ENCODE measurements around the gene CFAP77. TPM values are rescaled to one million over a fixed set of nuclear protein-coding genes. Genes with fewer than 3 reads are reported as not detected.

The CFAP77 gene
- total and polyA plus RNA-seq, 4 donors, result 4.9 to 12.8 (median 6.2) TPM

DNA sequence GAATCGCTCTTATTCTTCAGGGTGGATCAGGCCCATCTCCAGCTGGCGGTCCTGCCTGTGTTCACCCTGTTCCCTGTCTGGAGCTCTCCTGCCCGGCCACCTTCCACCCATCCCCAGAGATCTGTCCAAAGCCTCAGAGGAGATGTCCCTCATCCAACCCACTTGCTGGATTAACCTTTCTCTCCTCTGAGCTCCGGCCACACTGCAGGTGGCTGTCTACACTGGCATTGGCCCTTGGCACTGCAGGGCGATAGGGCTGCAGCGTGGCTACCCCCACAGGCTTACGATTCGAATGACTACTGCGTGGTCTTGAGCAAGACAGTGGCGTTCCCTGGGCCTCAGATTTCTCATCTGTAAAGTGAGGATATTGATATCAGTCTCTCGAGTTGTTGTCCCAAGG, 108.6 kb downstream of the CFAP77 start:
- H3K27me3 ChIP-seq (ENCODE audit: control insufficient read depth in 3 of 3, insufficient read depth in 3 of 3, low read length in 2 of 3), result peaks cover 3 to 23% (median 9%) of the 10 kb centered on the region in 3 donors
- ATAC-seq (ENCODE audit: insufficient read depth, low FRiP score) (no peak), DNase-seq (no peak)
- 77 to 82% methylated on average over 11 of the region's 11 CpGs for WGBS, 2 donors
- no peak overlapping the region for H3K9ac ChIP-seq (ENCODE audit: insufficient read depth in 1 of 2, low read length in 2 of 2)
- H3K4me1 ChIP-seq (ENCODE audit: control insufficient read depth in 5 of 5, insufficient read depth in 5 of 5, low read length in 5 of 5), result no peaks in the 10 kb centered on the region
- H3K27ac ChIP-seq (ENCODE audit: low read depth in 1 of 2, low read length in 1 of 2), result no peak overlapping the region
- H3K36me3 ChIP-seq (ENCODE audit: control insufficient read depth in 4 of 4, insufficient read depth in 4 of 4, low read length in 4 of 4), result no peaks in the 10 kb centered on the region
- H3K4me3 ChIP-seq, result no peak overlapping the region
- no peaks in the 10 kb centered on the region for H3K9me3 ChIP-seq (ENCODE audit: control insufficient read depth in 4 of 4, insufficient read depth in 3 of 4, low read length in 3 of 4)
- TF ChIP-seq, protein P1, sequence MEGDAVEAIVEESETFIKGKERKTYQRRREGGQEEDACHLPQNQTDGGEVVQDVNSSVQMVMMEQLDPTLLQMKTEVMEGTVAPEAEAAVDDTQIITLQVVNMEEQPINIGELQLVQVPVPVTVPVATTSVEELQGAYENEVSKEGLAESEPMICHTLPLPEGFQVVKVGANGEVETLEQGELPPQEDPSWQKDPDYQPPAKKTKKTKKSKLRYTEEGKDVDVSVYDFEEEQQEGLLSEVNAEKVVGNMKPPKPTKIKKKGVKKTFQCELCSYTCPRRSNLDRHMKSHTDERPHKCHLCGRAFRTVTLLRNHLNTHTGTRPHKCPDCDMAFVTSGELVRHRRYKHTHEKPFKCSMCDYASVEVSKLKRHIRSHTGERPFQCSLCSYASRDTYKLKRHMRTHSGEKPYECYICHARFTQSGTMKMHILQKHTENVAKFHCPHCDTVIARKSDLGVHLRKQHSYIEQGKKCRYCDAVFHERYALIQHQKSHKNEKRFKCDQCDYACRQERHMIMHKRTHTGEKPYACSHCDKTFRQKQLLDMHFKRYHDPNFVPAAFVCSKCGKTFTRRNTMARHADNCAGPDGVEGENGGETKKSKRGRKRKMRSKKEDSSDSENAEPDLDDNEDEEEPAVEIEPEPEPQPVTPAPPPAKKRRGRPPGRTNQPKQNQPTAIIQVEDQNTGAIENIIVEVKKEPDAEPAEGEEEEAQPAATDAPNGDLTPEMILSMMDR (IDR thresholded peaks at IDR 0.05; ENCODE audit: control extremely low read depth, extremely low read depth), result no peak

DNA sequence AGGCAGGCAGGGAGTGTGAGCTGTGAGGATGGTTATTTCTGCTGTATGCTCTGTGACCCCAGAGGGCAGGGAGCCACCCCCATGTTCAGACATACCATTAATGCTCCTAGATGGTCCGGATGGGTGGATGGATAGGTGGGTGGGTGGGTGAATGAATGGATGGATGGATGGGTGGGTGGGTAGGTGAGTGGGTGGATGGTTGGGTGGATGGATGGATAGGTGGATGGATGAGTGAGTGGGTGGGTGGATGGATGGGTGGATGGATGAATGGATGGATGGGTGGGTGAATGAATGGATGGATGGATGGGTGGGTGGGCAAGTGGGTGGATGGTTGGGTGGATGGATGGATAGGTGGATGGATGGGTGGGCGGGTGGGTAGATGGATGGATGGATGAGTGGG, 109.0 kb downstream of the CFAP77 start:
- Histone ChIP-seq H3K27me3 (ENCODE audit: control insufficient read depth in 3 of 3, insufficient read depth in 3 of 3, low read length in 2 of 3) (peaks cover 3 to 19% (median 7%) of the 10 kb centered on the region in 3 donors), H3K4me1 (ENCODE audit: control insufficient read depth in 5 of 5, insufficient read depth in 5 of 5, low read length in 5 of 5) (no peaks in the 10 kb centered on the region), H3K9me3 (ENCODE audit: control insufficient read depth in 4 of 4, insufficient read depth in 3 of 4, low read length in 3 of 4) (no peaks in the 10 kb centered on the region), H3K27ac (ENCODE audit: low read depth in 1 of 2, low read length in 1 of 2) (no peak overlapping the region), H3K36me3 (ENCODE audit: control insufficient read depth in 4 of 4, insufficient read depth in 4 of 4, low read length in 4 of 4) (no peaks in the 10 kb centered on the region), H3K9ac (ENCODE audit: insufficient read depth in 1 of 2, low read length in 2 of 2) (no peak overlapping the region), H3K4me3 (no peak overlapping the region)
- 68 to 83% methylated on average over 2 of the region's 2 CpGs for WGBS, 2 donors
- TF ChIP-seq, protein P1 (IDR thresholded peaks at IDR 0.05; ENCODE audit: control extremely low read depth, extremely low read depth), result no peak
- DNase-seq, result no peak
- no peak for ATAC-seq (ENCODE audit: insufficient read depth, low FRiP score)

DNA sequence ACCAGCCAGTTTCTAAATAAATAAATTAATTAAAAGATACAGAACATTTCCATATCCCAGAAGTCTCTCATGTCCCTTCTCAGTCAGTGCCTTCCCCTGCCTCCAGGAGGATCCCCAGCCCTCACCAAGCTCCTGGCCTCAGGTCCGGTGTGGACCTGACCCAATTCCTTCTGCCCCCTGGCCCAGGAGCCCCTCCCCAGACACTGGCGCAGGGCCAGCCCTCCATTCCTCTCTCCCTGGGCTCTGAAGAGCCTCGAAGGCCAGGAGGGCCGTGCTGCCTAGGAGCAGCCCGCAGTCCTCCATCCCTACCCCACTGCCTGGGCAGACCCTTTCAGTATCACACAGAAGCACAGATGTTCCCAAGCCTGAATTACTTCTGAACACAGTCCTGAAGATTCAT, 110.6 kb downstream of the CFAP77 start:
- 70 to 78% methylated on average over 5 of the region's 5 CpGs for WGBS, 2 donors
- no peak for DNase-seq
- no peaks in the 10 kb centered on the region for H3K9me3 ChIP-seq (ENCODE audit: control insufficient read depth in 4 of 4, insufficient read depth in 3 of 4, low read length in 3 of 4)
- H3K27ac ChIP-seq (ENCODE audit: low read depth in 1 of 2, low read length in 1 of 2), result no peak overlapping the region
- H3K4me3 ChIP-seq, result no peak overlapping the region
- H3K4me1 ChIP-seq (ENCODE audit: control insufficient read depth in 5 of 5, insufficient read depth in 5 of 5, low read length in 5 of 5), result no peaks in the 10 kb centered on the region
- no peak overlapping the region for H3K9ac ChIP-seq (ENCODE audit: insufficient read depth in 1 of 2, low read length in 2 of 2)
- TF ChIP-seq, protein P1 (IDR thresholded peaks at IDR 0.05; ENCODE audit: control extremely low read depth, extremely low read depth), result no peak
- H3K36me3 ChIP-seq (ENCODE audit: control insufficient read depth in 4 of 4, insufficient read depth in 4 of 4, low read length in 4 of 4), result no peaks in the 10 kb centered on the region
- H3K27me3 ChIP-seq (ENCODE audit: control insufficient read depth in 3 of 3, insufficient read depth in 3 of 3, low read length in 2 of 3), result peaks cover 3 to 17% (median 5%) of the 10 kb centered on the region in 3 donors
- no peak for ATAC-seq (ENCODE audit: insufficient read depth, low FRiP score)

Data from lung (tissue), 12 donors.